ENCODE measurements around the gene HMGN4. TPM values are rescaled to one million over a fixed set of nuclear protein-coding genes. Genes with fewer than 3 reads are reported as not detected.

HMGN4 gene
- total and polyA plus RNA-seq, 9 of the 15 experiments (the other 6 are each of a cell fraction or from before 2014, with no cell fraction given), result 35.4 to 134 (median 94.1) TPM

DNA sequence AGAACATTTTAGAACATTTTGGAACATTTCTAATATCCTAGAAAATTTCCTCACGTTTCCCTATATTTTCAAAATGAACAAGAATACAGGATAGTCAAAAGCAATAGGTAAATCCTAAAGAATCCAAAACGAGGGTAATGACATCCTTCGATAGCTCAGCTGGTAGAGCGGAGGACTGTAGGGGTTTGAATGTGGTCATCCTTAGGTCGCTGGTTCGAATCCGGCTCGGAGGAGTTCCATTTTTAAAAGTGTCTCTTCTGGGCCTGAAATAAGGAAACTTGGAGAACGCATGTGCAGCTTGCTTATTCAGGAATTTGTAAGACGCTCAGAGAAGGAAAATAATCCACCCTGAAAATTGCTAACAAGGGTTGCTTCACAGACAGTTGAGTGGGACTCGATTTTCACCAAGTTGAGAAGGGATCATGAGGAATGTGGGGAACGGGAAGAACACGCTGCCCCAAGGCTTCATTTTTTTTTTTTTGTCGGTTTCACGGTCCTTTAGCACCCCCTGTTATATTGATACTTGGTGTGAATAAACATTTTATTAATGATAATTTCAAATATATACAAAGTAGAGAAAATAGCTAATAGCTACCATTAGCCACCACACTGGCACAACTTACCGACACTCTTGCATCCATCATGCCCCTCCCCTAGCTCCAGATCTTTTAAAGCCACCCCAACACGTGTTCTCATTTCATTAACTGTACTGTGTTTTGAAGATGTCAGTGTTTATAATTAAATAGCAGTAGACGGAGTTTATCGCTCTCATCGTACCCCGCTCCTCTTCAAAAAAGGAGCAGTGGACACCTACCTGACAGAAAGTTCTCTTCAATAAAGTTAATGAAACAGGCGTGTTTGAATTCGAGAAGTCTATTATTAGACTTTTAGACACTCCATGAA is 56.8 kb downstream of the HMGN4 start (continued):
- TF ChIP-seq, protein P1, sequence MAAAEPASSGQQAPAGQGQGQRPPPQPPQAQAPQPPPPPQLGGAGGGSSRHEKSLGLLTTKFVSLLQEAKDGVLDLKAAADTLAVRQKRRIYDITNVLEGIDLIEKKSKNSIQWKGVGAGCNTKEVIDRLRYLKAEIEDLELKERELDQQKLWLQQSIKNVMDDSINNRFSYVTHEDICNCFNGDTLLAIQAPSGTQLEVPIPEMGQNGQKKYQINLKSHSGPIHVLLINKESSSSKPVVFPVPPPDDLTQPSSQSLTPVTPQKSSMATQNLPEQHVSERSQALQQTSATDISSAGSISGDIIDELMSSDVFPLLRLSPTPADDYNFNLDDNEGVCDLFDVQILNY (CRISPR knock-in tag; IDR thresholded peaks at IDR 0.05), result no peak
- TF ChIP-seq USF1 (CRISPR knock-in tag; IDR thresholded peaks at IDR 0.05) (no peak), CHD2 (IDR thresholded peaks at IDR 0.05; ENCODE audit: low read depth, low read length) (peak; percentile 35; the same call in 1 of the 2 replicates), NR2F6 (CRISPR knock-in tag; IDR thresholded peaks at IDR 0.05) (peak; percentile 45; the same call in 1 of the 2 replicates), MGA (IDR thresholded peaks at IDR 0.05) (peak; percentile 67), PPARD (CRISPR knock-in tag; IDR thresholded peaks at IDR 0.05) (no peak), SETDB1 (IDR thresholded peaks at IDR 0.05; ENCODE audit: low read length) (no peak), NFIX (CRISPR knock-in tag; IDR thresholded peaks at IDR 0.05; ENCODE audit: low read depth) (no peak), MCM5 (IDR thresholded peaks at IDR 0.05; ENCODE audit: low read depth) (no peak), CBFA2T2 (conservative IDR thresholded peaks at IDR 0.05) (no peak), THRAP3 (IDR thresholded peaks at IDR 0.05; ENCODE audit: borderline replicate concordance) (no peak)

Data from K562 (cell line).